Fibroblast of lung (primary cell): ENCODE data around the gene TSPAN10. TPM values are rescaled to one million over a fixed set of nuclear protein-coding genes. Genes with fewer than 3 reads are reported as not detected.

Source experiments
- DNase-seq, 2 donors: peaks; one replicate each; pipeline versions ENCODE4 v3.0.0 to v3.0.0-alpha.2; 2010; ENCODE audit warnings: low read depth in 2 of 2
- H2AFZ ChIP-seq: 2 replicates; pipeline ENCODE4 v1.5.1; 2012; ENCODE audit warnings: low read length, control low read depth, inconsistent platforms
- H3K27ac ChIP-seq: 2 replicates; pipeline ENCODE4 v1.5.1; 2011; ENCODE audit warnings: low read length, control low read depth; ENCODE audit not compliant: insufficient read depth
- H3K27me3 ChIP-seq: 2 replicates; pipeline ENCODE4 v1.5.1; 2011; ENCODE audit warnings: mild to moderate bottlenecking, low read length; ENCODE audit not compliant: control insufficient read depth, insufficient read depth
- H3K36me3 ChIP-seq: 2 replicates; pipeline ENCODE4 v1.5.1; 2011; ENCODE audit warnings: low read length; ENCODE audit not compliant: control insufficient read depth, insufficient read depth
- H3K4me1 ChIP-seq: 2 replicates; pipeline ENCODE4 v1.5.1; 2011; ENCODE audit warnings: low read length; ENCODE audit not compliant: control insufficient read depth, insufficient read depth; ENCODE audit errors: extremely low read depth
- H3K4me2 ChIP-seq: 2 replicates; pipeline ENCODE4 v1.5.1; 2011; ENCODE audit warnings: low read length, control low read depth; ENCODE audit not compliant: insufficient read depth; ENCODE audit errors: extremely low read depth
- H3K4me3 ChIP-seq, 4 experiments: fragments of 200-600 bp in 1 of 4; sonication (generic) in 1 of 4; replicated peaks in 1 of 4; 2 replicates each; pipeline ENCODE4 v1.5.1; 2011 to 2016; ENCODE audit warnings: low read length in 4 of 4, low read depth in 3 of 4, mild to moderate bottlenecking in 3 of 4, control low read depth in 2 of 4, inconsistent platforms in 1 of 4, mixed read lengths in 1 of 4; ENCODE audit not compliant: insufficient read depth in 1 of 4; ENCODE audit errors: control extremely low read depth in 1 of 4
- H3K79me2 ChIP-seq: 2 replicates; pipeline ENCODE4 v1.5.1; 2012; ENCODE audit warnings: mild to moderate bottlenecking, low read length, inconsistent platforms; ENCODE audit not compliant: control insufficient read depth, insufficient read depth
- H3K9ac ChIP-seq: 2 replicates; pipeline ENCODE4 v1.5.1; 2011; ENCODE audit warnings: mild to moderate bottlenecking, low read length, control low read depth; ENCODE audit not compliant: insufficient read depth
- H3K9me3 ChIP-seq: 2 replicates; pipeline ENCODE4 v1.5.1; 2012; ENCODE audit warnings: low read depth, low read length; ENCODE audit not compliant: control insufficient read depth, insufficient read depth
- H4K20me1 ChIP-seq: 2 replicates; pipeline ENCODE4 v1.5.1; 2011; ENCODE audit warnings: low read length; ENCODE audit not compliant: control insufficient read depth, insufficient read depth; ENCODE audit errors: extremely low read depth
- CTCF ChIP-seq, 2 donors: IDR thresholded peaks in 1 of 2; conservative IDR thresholded peaks in 1 of 2; 1 replicate in 1 of 2; 2 replicates in 1 of 2; pipeline ENCODE4 v1.5.1; 2011 to 2012; ENCODE audit warnings: low read length in 2 of 2, control low read depth in 1 of 2, inconsistent platforms in 1 of 2, low read depth in 1 of 2, mild to moderate bottlenecking in 1 of 2
- EZH2 ChIP-seq: IDR thresholded peaks from 2 replicates; pipeline ENCODE4 v1.5.1; 2012; ENCODE audit warnings: low read length, control low read depth, mild to moderate bottlenecking; ENCODE audit errors: missing control alignments
- polyA plus RNA-seq, 2 donors: library from polyadenylated mRNA; depleted of rRNA in 1 of 2; stranded (reverse) in 1 of 2; unstranded in 1 of 2; fragments of >200 nt; gene quantifications; 2 replicates each; pipeline ENCODE4 v1.2.1, GENCODE V29; 2011 to 2012; ENCODE audit warnings: missing spikeins in 1 of 2
- total RNA-seq: library from RNA; depleted of rRNA; stranded (reverse); fragments of >200 nt; gene quantifications from 2 replicates; pipeline ENCODE4 v1.2.1, GENCODE V29; 2014

Gene TSPAN10
- total and polyA plus RNA-seq, 2 donors (not counting 1 experiment from before 2014, with no cell fraction given) = 1.3 to 3.0 TPM

DNA sequence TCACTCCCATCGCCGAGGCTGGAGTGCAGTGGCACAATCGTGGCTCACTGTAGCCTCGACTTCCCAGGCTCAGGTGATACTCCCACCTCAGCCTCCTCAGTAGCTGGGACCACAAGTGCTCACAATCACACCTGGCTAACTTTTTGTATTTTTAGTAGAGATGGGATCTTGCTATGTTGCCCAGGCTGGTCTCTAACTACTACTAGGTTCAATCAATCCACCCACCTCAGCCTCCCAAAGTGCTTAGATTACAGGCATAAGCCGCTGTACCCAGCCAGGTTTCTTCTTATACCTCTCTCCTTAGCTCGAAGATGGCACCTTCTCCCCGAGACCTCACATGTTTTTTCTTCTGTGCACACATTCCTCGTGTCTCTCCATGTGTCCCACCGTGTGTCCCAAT lies 3.0 kb downstream of the TSPAN10 start:
- no peak overlapping the region for H3K9ac ChIP-seq
- H3K4me2 ChIP-seq = no peak overlapping the region
- no peaks in the 10 kb centered on the region for H4K20me1 ChIP-seq
- no peak overlapping the region for H2AFZ ChIP-seq
- H3K79me2 ChIP-seq = peaks cover 18% of the 10 kb centered on the region
- no peak overlapping the region for H3K4me3 ChIP-seq
- DNase-seq = no peak
- H3K4me1 ChIP-seq = peaks cover 5% of the 10 kb centered on the region
- TF ChIP-seq EZH2 (no peak), CTCF (conservative IDR thresholded peaks at IDR 0.05 in 1 of 2, IDR thresholded peaks at IDR 0.05 in 1 of 2; ENCODE audit: low read depth in 1 of 2, low read length in 2 of 2) (no peak)
- H3K36me3 ChIP-seq = no peaks in the 10 kb centered on the region
- H3K9me3 ChIP-seq = no peaks in the 10 kb centered on the region
- H3K27me3 ChIP-seq = no peaks in the 10 kb centered on the region
- no peak overlapping the region for H3K27ac ChIP-seq

- TF ChIP-seq CTCF (conservative IDR thresholded peaks at IDR 0.05 in 1 of 2, IDR thresholded peaks at IDR 0.05 in 1 of 2; ENCODE audit: low read depth in 1 of 2, low read length in 2 of 2) (no peak), EZH2 (no peak)
- no peak overlapping the region for H3K9ac ChIP-seq
- H3K4me1 ChIP-seq = peaks cover 2% of the 10 kb centered on the region
- H2AFZ ChIP-seq = no peak overlapping the region
- no peaks in the 10 kb centered on the region for H3K9me3 ChIP-seq
- no peaks in the 10 kb centered on the region for H3K79me2 ChIP-seq
- H4K20me1 ChIP-seq = no peaks in the 10 kb centered on the region
- H3K4me2 ChIP-seq = no peak overlapping the region
- H3K27me3 ChIP-seq = peaks cover 3% of the 10 kb centered on the region
- no peaks in the 10 kb centered on the region for H3K36me3 ChIP-seq
- no peak overlapping the region for H3K4me3 ChIP-seq
- DNase-seq = peak; percentile 39 to 75
- no peak overlapping the region for H3K27ac ChIP-seq
These were observed 5.0 kb downstream of the TSPAN10 start for GRCh38 chr17:81641825-81642489.

DNA sequence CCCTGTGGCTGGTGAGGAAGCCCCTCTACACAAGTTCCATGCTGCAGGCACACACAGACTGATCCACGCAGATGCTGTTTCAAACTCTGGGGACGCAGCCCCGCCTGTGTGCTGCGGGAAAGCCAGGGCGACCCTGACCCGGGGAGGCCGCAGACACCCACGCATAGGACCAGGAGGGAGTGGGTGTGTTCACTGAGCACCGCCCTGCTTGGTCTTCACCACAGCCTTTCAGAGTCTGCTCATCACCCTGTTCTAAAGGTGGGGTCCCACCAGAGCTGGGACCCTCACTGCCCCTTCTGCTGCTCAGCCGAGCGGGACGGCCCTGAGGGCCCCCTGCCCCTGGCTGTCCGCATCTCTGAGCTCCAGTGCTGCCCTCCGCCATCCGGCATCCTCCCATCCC lies 7.5 kb downstream of the TSPAN10 start:
- Histone ChIP-seq H3K27me3 (peaks cover 22% of the 10 kb centered on the region), H3K4me1 (peaks cover 2% of the 10 kb centered on the region), H3K36me3 (no peaks in the 10 kb centered on the region), H3K27ac (no peak overlapping the region), H3K79me2 (no peaks in the 10 kb centered on the region), H3K4me3 (no peak overlapping the region), H3K4me2 (no peak overlapping the region), H4K20me1 (no peaks in the 10 kb centered on the region), H3K9me3 (no peaks in the 10 kb centered on the region), H2AFZ (no peak overlapping the region), H3K9ac (no peak overlapping the region)
- DNase-seq = no peak
- TF ChIP-seq EZH2 (no peak), CTCF (conservative IDR thresholded peaks at IDR 0.05 in 1 of 2, IDR thresholded peaks at IDR 0.05 in 1 of 2; ENCODE audit: low read depth in 1 of 2, low read length in 2 of 2) (no peak)
